ENCODE results near the gene SUGCT.
"Not testable (repeated sequence)": the region's sequence is repeated elsewhere in the genome, so short reads cannot be mapped to it uniquely, and the experiment has no call there.

Gene SUGCT

DNA sequence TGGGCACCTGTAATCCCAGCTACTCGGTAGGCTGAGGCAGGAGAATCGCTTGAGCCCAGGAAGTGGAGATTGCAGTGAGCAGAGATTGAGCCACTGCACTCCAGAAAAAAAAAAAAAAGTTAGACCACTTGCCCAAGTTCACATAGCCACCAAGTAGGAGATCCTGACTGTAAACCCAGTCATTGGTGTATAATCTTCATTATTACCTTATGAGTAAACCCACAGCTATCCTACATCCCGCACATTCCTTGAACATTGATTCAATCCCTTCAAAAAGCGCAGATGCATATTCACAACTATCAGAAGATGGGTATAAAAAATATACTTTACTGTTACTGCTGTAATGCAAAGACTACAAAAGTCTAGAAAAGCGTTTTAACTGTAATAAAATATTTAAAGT is 512.9 kb downstream of the SUGCT start:
- Histone ChIP-seq H3K27ac (ENCODE audit: low read length) (no peak overlapping the region), H3K4me1 (ENCODE audit: insufficient read depth, low read length) (no peaks in the 10 kb centered on the region; the same call in 1 of the 2 replicates), H3K4me2 (ENCODE audit: insufficient read depth, low read length) (no peak overlapping the region), H3K9me3 (ENCODE audit: insufficient read depth, low read length, severe bottlenecking) (no peaks in the 10 kb centered on the region), H2AFZ (ENCODE audit: low read depth, low read length) (no peak overlapping the region), H4K20me1 (ENCODE audit: insufficient read depth, low read length) (no peaks in the 10 kb centered on the region), H3K9ac (ENCODE audit: low read depth, low read length) (no peak overlapping the region), H3K79me2 (ENCODE audit: insufficient read depth, low read length) (no peaks in the 10 kb centered on the region), H3K27me3 (ENCODE audit: insufficient read depth, low read length, poor library complexity) (no peaks in the 10 kb centered on the region), H3K4me3 (ENCODE audit: low read depth in 1 of 2, low read length in 2 of 2) (no peak overlapping the region), H3K36me3 (ENCODE audit: insufficient read depth, low read length) (no peaks in the 10 kb centered on the region)
- DNase-seq, result no peak
- no peak for ATAC-seq (ENCODE audit: insufficient read depth, low read depth)
- TF ChIP-seq EZH2 (IDR thresholded peaks at IDR 0.05; ENCODE audit: borderline replicate concordance, low read depth, low read length, severe bottlenecking), result no peak
- TF ChIP-seq, protein P1, sequence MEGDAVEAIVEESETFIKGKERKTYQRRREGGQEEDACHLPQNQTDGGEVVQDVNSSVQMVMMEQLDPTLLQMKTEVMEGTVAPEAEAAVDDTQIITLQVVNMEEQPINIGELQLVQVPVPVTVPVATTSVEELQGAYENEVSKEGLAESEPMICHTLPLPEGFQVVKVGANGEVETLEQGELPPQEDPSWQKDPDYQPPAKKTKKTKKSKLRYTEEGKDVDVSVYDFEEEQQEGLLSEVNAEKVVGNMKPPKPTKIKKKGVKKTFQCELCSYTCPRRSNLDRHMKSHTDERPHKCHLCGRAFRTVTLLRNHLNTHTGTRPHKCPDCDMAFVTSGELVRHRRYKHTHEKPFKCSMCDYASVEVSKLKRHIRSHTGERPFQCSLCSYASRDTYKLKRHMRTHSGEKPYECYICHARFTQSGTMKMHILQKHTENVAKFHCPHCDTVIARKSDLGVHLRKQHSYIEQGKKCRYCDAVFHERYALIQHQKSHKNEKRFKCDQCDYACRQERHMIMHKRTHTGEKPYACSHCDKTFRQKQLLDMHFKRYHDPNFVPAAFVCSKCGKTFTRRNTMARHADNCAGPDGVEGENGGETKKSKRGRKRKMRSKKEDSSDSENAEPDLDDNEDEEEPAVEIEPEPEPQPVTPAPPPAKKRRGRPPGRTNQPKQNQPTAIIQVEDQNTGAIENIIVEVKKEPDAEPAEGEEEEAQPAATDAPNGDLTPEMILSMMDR (IDR thresholded peaks at IDR 0.05; ENCODE audit: borderline replicate concordance, extremely low read depth, low read length, poor library complexity, severe bottlenecking), result no peak

DNA sequence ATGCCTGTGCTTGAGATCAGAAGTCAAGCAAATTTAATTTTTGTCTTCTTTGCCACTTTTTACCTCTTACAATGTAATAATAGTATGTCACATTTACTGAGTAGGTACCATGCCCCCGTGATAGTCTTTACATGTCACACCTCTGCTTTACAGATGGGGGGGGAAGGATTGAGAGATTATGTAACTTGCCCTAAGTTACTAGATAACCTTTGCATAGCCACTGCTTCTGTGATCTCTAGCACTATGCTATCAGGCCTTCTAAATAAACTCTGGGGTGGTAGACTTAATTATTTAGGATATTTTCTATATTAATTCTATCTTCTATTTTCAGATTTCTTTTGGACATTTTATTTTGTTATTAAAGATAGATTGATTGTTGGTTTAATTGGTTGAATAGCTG is 514.4 kb downstream of the SUGCT start:
- no peak overlapping the region for H3K9ac ChIP-seq (ENCODE audit: low read depth, low read length)
- no peak overlapping the region for H3K4me3 ChIP-seq (ENCODE audit: low read depth in 1 of 2, low read length in 2 of 2)
- no peak overlapping the region for H3K27ac ChIP-seq (ENCODE audit: low read length)
- no peak overlapping the region for H3K4me2 ChIP-seq (ENCODE audit: insufficient read depth, low read length)
- ATAC-seq (ENCODE audit: insufficient read depth, low read depth) (no peak), DNase-seq (no peak)
- no peaks in the 10 kb centered on the region for H3K79me2 ChIP-seq (ENCODE audit: insufficient read depth, low read length)
- H3K4me1 ChIP-seq (ENCODE audit: insufficient read depth, low read length), result no peaks in the 10 kb centered on the region; the same call in 1 of the 2 replicates
- no peak overlapping the region for H2AFZ ChIP-seq (ENCODE audit: low read depth, low read length)
- H3K36me3 ChIP-seq (ENCODE audit: insufficient read depth, low read length), result no peaks in the 10 kb centered on the region
- H3K27me3 ChIP-seq (ENCODE audit: insufficient read depth, low read length, poor library complexity), result no peaks in the 10 kb centered on the region
- H4K20me1 ChIP-seq (ENCODE audit: insufficient read depth, low read length), result no peaks in the 10 kb centered on the region
- TF ChIP-seq, protein P1 (IDR thresholded peaks at IDR 0.05; ENCODE audit: borderline replicate concordance, extremely low read depth, low read length, poor library complexity, severe bottlenecking), result no peak
- TF ChIP-seq EZH2 (IDR thresholded peaks at IDR 0.05; ENCODE audit: borderline replicate concordance, low read depth, low read length, severe bottlenecking), result no peak
- H3K9me3 ChIP-seq (ENCODE audit: insufficient read depth, low read length, severe bottlenecking), result no peaks in the 10 kb centered on the region

DNA sequence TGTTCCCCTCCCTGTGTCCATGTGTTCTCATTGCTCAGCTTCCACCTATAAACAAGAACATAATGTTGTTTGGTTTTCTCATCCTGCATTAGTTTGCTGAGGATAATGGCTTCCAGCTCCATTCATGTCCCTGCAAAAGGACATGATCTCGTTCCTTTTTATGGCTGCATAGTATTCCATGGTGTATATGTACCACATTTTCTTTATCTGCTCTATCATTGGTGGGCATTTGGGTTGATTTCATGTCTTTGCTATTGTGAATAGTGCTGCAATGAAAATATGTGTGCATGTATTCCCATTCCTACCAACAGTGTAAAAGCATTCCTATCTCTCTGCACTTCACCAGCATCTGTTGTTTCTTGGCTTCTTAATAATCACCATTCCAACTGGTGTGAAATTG is 516.1 kb downstream of the SUGCT start:
- H3K4me3 ChIP-seq (ENCODE audit: low read depth in 1 of 2, low read length in 2 of 2); H2AFZ ChIP-seq (ENCODE audit: low read depth, low read length); H3K36me3 ChIP-seq (ENCODE audit: insufficient read depth, low read length); H3K79me2 ChIP-seq (ENCODE audit: insufficient read depth, low read length); DNase-seq; H3K9ac ChIP-seq (ENCODE audit: low read depth, low read length); H3K4me2 ChIP-seq (ENCODE audit: insufficient read depth, low read length); ATAC-seq (ENCODE audit: insufficient read depth, low read depth); H3K27ac ChIP-seq (ENCODE audit: low read length); H3K9me3 ChIP-seq (ENCODE audit: insufficient read depth, low read length, severe bottlenecking); H3K27me3 ChIP-seq (ENCODE audit: insufficient read depth, low read length, poor library complexity); H4K20me1 ChIP-seq (ENCODE audit: insufficient read depth, low read length); H3K4me1 ChIP-seq (ENCODE audit: insufficient read depth, low read length): not testable (repeated sequence)

DNA sequence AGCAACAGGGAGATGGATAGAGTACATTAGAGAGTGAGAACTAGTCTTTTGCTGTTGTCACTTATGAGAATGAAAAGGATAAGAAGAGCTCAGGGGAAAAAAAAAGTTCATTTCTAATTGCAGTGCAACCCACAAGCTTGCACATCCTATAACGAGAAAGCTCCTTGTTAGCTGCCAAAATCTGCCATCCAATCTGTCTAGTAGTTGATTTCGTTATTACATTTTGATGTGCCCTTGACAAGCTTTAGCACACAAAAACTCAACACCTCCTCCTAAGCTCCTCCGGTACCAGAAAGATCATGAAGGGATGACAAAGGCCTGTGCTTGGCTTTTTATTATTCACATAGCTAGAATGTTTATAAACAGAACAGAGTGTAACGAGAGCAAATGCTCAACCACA is 519.4 kb downstream of the SUGCT start:
- Histone ChIP-seq H4K20me1 (ENCODE audit: insufficient read depth, low read length) (no peaks in the 10 kb centered on the region), H3K9me3 (ENCODE audit: insufficient read depth, low read length, severe bottlenecking) (no peaks in the 10 kb centered on the region), H3K4me1 (ENCODE audit: insufficient read depth, low read length) (no peaks in the 10 kb centered on the region), H2AFZ (ENCODE audit: low read depth, low read length) (no peak overlapping the region), H3K36me3 (ENCODE audit: insufficient read depth, low read length) (no peaks in the 10 kb centered on the region), H3K4me2 (ENCODE audit: insufficient read depth, low read length) (no peak overlapping the region), H3K9ac (ENCODE audit: low read depth, low read length) (no peak overlapping the region), H3K27me3 (ENCODE audit: insufficient read depth, low read length, poor library complexity) (no peaks in the 10 kb centered on the region), H3K79me2 (ENCODE audit: insufficient read depth, low read length) (no peaks in the 10 kb centered on the region), H3K27ac (ENCODE audit: low read length) (no peak overlapping the region), H3K4me3 (ENCODE audit: low read depth in 1 of 2, low read length in 2 of 2) (no peak overlapping the region)
- DNase-seq (no peak), ATAC-seq (ENCODE audit: insufficient read depth, low read depth) (no peak)
- TF ChIP-seq, protein P1 (IDR thresholded peaks at IDR 0.05; ENCODE audit: borderline replicate concordance, extremely low read depth, low read length, poor library complexity, severe bottlenecking), result no peak

All from DND-41 (cell line).